ENCODE measurements around the gene NUDT13. TPM values are rescaled to one million over a fixed set of nuclear protein-coding genes. Genes with fewer than 3 reads are reported as not detected.

Gene NUDT13
- total RNA-seq, 1 experiment from 2014 or later: 2.9 TPM

GRCh38 chr10:73152009-73152408 is 41.8 kb downstream of the NUDT13 start:
- ATAC-seq: no peak
- Mint-ChIP-seq H3K9me3 (peaks cover 4% of the 10 kb centered on the region; the same call in 1 of the 2 replicates), H3K27me3 (ENCODE audit: low read depth) (no peaks in the 10 kb centered on the region), H3K27ac (no peak overlapping the region), H3K36me3 (peaks cover 50% of the 10 kb centered on the region), H3K4me3 (no peak overlapping the region), H3K4me1 (no peaks in the 10 kb centered on the region)
- DNase-seq (ENCODE audit: low spot score): no peak
- POLR2A ChIA-PET: no interaction called here
- TF ChIP-seq NR1H2 (CRISPR knock-in tag; IDR thresholded peaks at IDR 0.05): no peak
- no peak for TF ChIP-seq NFATC4 (CRISPR knock-in tag; IDR thresholded peaks at IDR 0.05)
- no peak for TF ChIP-seq RELA (CRISPR knock-in tag; IDR thresholded peaks at IDR 0.05; ENCODE audit: borderline replicate concordance)
- TF ChIP-seq OVOL2 (CRISPR knock-in tag; IDR thresholded peaks at IDR 0.05; ENCODE audit: borderline replicate concordance): no peak
- no peak for TF ChIP-seq ZBTB43 (CRISPR knock-in tag; IDR thresholded peaks at IDR 0.05)
- TF ChIP-seq ELF4 (CRISPR knock-in tag; IDR thresholded peaks at IDR 0.05; ENCODE audit: low read depth): no peak
- TF ChIP-seq FOXK1 (CRISPR knock-in tag; IDR thresholded peaks at IDR 0.05): no peak
- TF ChIP-seq ZNF512 (CRISPR knock-in tag; IDR thresholded peaks at IDR 0.05; ENCODE audit: borderline replicate concordance): no peak
- no peak for TF ChIP-seq ZNF532 (CRISPR knock-in tag; IDR thresholded peaks at IDR 0.05; ENCODE audit: borderline replicate concordance)
- no peak for TF ChIP-seq E2F4 (CRISPR knock-in tag; IDR thresholded peaks at IDR 0.05; ENCODE audit: borderline replicate concordance, low read depth)
- no peak for TF ChIP-seq E2F1 (CRISPR knock-in tag; IDR thresholded peaks at IDR 0.05)
- no peak for TF ChIP-seq SMAD4 (CRISPR knock-in tag; IDR thresholded peaks at IDR 0.05)
- TF ChIP-seq HMGXB4 (CRISPR knock-in tag; IDR thresholded peaks at IDR 0.05): no peak
- TF ChIP-seq ZSCAN18 (CRISPR knock-in tag; IDR thresholded peaks at IDR 0.05): no peak
- no peak for TF ChIP-seq CTCF (IDR thresholded peaks at IDR 0.05)
- TF ChIP-seq TCF7 (CRISPR knock-in tag; IDR thresholded peaks at IDR 0.05; ENCODE audit: low read depth): no peak
- no peak for TF ChIP-seq AR (CRISPR knock-in tag; IDR thresholded peaks at IDR 0.05)
- CTCF ChIA-PET: no interaction called here
